ENCODE results near the gene GPR156.
"Not testable (repeated sequence)": the region's sequence is repeated elsewhere in the genome, so short reads cannot be mapped to it uniquely, and the experiment has no call there.

The GPR156 gene

GRCh38 chr3:120284747-120285507 lies at the start of gene GPR156:
Gene GPR156 (minus strand): TSS chr3:120285222. CDS start chr3:120244098, 41,124 bp downstream.
- peak; percentile 35 for DNase-seq (ENCODE audit: low read depth)

- no peak for DNase-seq (ENCODE audit: low read depth)
Observed at GRCh38 chr3:120332646-120333045, 47.6 kb upstream of the GPR156 start.

GRCh38 chr3:120331076-120331475 lies 46.1 kb upstream of the GPR156 start:
- no peak for DNase-seq (ENCODE audit: low read depth)

DNA sequence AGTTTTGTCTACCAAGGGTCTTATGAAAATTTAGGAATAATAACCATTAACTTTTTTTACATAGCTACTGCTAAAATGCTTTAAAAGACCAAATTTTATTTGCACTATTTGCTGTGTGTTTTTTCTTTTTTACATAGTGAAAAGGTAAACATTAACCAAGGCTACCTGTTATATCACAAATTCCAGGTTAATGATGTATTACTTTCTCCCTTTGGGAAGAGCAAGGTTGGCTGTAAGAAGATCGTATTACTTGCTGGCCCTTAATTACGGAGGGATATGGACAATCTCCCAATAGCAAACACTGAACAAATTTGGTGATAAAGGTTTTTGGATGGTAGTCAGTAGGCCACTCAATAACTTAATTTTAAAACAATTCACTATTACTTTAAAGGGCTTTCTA lies 41.8 kb upstream of the GPR156 start:
- DNase-seq (ENCODE audit: low read depth), result no peak

GRCh38 chr3:120324190-120324589 lies 39.2 kb upstream of the GPR156 start:
- peak; percentile 24 for DNase-seq (ENCODE audit: low read depth)

DNA sequence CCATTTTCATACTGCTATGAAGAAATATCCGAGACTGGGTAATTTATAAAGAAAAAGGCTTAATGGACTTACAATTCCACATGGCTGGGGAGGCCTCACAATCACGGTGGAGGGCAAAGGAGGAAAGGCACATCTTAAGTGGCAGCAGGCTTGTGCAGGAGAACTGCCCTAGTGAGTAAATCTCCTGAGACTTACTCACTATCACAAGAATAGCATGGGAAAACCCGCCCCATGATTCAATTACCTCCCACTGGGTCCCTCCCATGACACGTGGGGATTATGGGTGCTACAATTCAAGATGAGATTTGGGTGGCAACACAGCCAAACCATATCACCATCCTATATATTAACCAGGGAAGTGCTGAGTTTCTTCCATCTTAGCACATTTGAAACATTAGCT lies 38.7 kb upstream of the GPR156 start:
- DNase-seq (ENCODE audit: low read depth), result peak; percentile 20

DNA sequence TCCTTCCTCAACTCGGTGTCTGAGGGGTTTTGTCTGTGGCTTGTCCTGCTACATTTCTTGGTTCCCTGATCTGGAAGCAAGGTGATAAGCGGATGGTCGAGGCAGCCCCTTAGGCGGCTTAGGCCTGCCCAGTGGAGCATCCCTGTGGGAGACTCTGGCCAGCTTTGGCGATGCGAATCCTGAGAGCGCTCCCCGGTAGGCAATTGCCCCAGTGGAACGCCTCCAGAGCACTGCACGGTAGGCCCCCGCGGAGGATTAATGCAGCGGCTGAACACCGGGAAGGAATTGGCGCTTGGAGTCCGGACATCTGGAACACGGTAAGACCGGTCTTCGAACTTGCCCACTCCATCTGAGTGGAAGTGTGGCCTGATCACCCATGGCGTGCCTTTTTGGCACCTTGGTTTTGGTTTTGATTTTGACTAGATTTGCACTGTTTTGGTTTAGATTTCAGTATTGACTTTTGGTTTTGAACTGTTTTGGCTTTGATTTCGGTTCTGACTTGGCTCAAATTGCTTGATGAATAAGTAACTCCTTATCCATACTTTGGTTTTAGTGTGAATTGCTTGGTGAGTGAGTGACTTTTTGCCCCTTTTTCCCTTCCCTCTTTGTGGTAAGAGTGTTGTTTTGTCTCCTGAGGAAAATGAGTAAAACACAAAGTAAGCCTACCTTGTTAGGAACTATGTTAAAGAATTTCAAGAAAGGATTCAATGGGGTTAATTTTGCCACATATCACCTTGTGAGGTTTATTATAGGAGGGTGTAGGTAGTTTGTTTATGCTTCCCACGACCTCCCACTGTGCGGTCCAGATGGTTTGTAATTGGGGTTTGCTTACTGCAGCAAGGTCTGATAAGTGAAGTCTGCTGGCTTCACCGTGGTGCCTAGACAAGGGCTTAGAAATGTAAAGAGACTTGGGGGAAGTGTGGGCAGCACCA lies 27.1 kb upstream of the GPR156 start:
- no peak for DNase-seq (ENCODE audit: low read depth)

GRCh38 chr3:120306519-120307455 lies 21.8 kb upstream of the GPR156 start:
- no peak for DNase-seq (ENCODE audit: low read depth)

DNA sequence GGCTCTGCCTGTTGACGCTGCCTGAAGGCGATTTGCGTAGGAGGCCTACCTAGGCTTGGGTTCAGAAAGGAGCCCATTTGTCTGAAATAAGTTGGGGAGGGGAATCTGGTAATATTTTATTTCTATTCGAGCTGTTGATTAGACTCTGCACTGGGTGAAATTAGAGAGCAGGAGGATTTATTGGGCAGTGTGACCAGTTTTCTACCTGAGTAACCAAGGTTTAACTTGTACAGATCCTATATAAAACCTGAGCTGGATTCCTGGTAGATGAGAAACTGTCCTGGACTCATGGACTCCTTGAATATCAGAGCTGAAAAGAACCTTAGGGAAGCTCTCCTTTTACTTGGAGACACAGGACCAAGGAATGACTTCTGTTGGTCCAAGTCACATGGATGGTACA lies 19.6 kb upstream of the GPR156 start:
- no peak for DNase-seq (ENCODE audit: low read depth)

- no peak for DNase-seq (ENCODE audit: low read depth)
Observed at GRCh38 chr3:120302361-120302760, 17.3 kb upstream of the GPR156 start.

GRCh38 chr3:120300971-120301370 lies 15.9 kb upstream of the GPR156 start:
- DNase-seq (ENCODE audit: low read depth), result no peak

- DNase-seq (ENCODE audit: low read depth), result no peak
Observed at GRCh38 chr3:120299403-120299802, 14.4 kb upstream of the GPR156 start.

GRCh38 chr3:120298996-120299395 lies 14.0 kb upstream of the GPR156 start:
- DNase-seq (ENCODE audit: low read depth), result no peak

- DNase-seq (ENCODE audit: low read depth), result not testable (repeated sequence)
Observed at GRCh38 chr3:120291552-120291951, 6.5 kb upstream of the GPR156 start.

GRCh38 chr3:120289636-120290035 lies 4.6 kb upstream of the GPR156 start:
- no peak for DNase-seq (ENCODE audit: low read depth)

DNA sequence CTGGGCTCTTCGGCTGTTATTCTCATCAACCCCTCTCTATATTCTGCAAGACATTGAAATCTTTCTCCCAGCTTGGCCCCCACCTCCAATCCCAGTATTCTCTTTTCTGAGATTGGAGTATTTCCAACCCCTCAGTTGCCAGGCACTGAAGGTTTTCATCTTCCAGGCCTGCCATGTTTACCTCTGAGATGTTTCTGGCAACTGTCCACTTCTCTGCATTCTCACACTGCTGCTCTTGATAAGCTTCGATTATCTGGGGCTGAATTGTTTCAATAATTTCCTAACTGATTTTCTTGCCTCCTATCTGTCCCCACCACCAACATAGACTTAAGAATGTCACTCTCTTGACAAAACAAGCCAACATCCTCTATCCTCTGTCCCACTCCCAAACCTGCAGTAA lies 1.4 kb upstream of the GPR156 start:
- no peak for DNase-seq (ENCODE audit: low read depth)

GRCh38 chr3:120285508-120285841 lies 453 bp upstream of the GPR156 start:
- no peak for DNase-seq (ENCODE audit: low read depth)

DNA sequence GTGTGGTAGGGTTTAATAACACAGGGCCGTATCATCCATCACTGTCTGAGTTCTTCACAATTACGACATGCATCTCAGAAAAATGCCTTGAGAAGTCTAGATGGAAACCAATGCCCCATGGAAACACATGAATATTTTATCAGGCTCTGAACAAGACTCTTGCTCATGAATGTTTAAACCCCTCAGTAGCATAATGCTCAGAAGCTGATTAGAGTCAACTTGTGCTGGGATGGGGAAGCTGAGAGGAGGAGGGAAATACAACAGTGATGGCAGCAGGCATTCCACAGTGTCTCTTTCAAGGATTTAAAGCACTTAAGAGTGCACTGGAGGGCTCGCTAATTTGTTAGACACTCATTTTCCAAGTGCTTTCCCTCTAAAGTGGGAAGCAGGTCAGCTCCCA lies 3.8 kb downstream of the GPR156 start:
- DNase-seq (ENCODE audit: low read depth), result no peak

GRCh38 chr3:120280566-120280965 lies 4.5 kb downstream of the GPR156 start:
- DNase-seq (ENCODE audit: low read depth), result no peak

- DNase-seq (ENCODE audit: low read depth), result no peak
Observed at GRCh38 chr3:120280026-120280425, 5.0 kb downstream of the GPR156 start.

DNA sequence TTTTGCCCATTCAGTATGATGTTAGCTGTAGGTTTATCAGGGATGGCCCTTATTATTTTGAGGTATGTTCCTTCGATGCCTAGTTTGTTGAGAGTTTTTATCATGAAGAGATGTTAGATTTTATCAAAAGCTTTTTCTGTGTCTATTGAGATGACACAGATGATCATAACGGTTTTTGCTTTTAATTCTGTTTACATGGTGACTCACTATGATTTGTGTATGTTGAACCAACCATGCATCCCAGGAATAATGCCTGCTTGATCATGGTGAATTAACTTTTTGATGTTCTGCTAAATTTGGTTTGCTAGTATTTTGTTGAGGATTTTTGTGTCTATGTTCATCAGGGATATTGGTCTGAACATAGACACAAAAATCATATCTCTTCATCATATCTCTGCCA lies 8.3 kb downstream of the GPR156 start:
- peak; percentile 34 for DNase-seq (ENCODE audit: low read depth)

DNA sequence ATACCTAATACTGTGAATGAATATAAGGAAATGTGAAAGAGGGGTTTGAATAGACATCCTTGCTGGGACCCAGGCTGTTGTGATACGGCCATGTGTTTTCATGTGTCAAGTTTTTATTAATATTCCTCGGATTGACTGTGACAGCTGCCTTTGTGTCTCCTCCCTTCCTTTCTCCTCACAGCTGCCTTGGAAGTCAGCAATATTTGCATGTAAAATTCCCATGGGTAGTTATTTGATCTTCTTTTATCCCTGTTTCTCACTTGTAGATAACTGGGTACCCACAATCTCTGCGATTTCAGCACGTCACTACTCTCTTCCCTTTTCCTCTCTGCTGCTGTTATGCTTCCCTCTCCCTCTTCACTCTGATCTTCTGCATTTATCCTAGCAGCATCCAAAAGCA lies 9.4 kb downstream of the GPR156 start:
- DNase-seq (ENCODE audit: low read depth), result no peak
